H9 (cell line): ENCODE data around the gene ECI2. TPM values are rescaled to one million over a fixed set of nuclear protein-coding genes. Genes with fewer than 3 reads are reported as not detected.

Source experiments
- DNase-seq: peaks from one replicate; pipeline ENCODE4 v3.0.0-alpha.2; 2017
- H2AFZ ChIP-seq: one replicate; pipeline ENCODE4 v1.6.1; 2013; ENCODE audit warnings: mild to moderate bottlenecking, low read length, control low read depth, moderate library complexity
- H2AK5ac ChIP-seq: 2 replicates; pipeline ENCODE4 v1.6.1; 2013; ENCODE audit warnings: low read length, control low read depth, mixed read lengths; ENCODE audit not compliant: insufficient read length
- H2BK120ac ChIP-seq: one replicate; pipeline ENCODE4 v1.6.1; 2013; ENCODE audit warnings: low read depth, mild to moderate bottlenecking, low read length, control low read depth, inconsistent platforms; ENCODE audit not compliant: poor library complexity, severe bottlenecking
- H2BK12ac ChIP-seq: 2 replicates; pipeline ENCODE4 v1.6.1; 2013; ENCODE audit warnings: low read length, control low read depth, mixed read lengths, low read depth; ENCODE audit not compliant: insufficient read length
- H2BK15ac ChIP-seq: 2 replicates; pipeline ENCODE4 v1.6.1; 2013; ENCODE audit warnings: low read depth, low read length, control low read depth
- H2BK20ac ChIP-seq: one replicate; pipeline ENCODE4 v1.6.1; 2013; ENCODE audit warnings: low read depth, mild to moderate bottlenecking, low read length, control low read depth, inconsistent platforms; ENCODE audit not compliant: poor library complexity, severe bottlenecking
- H2BK5ac ChIP-seq: 2 replicates; pipeline ENCODE4 v1.6.1; 2013; ENCODE audit warnings: low read length, control low read depth, mixed read lengths; ENCODE audit not compliant: insufficient read length
- H3K14ac ChIP-seq: 2 replicates; pipeline ENCODE4 v1.6.1; 2013; ENCODE audit warnings: low read length, control low read depth; ENCODE audit not compliant: insufficient read depth
- H3K18ac ChIP-seq: 2 replicates; pipeline ENCODE4 v1.6.1; 2013; ENCODE audit warnings: low read depth, mild to moderate bottlenecking, mixed read lengths, low read length, control low read depth; ENCODE audit not compliant: insufficient read length
- H3K23ac ChIP-seq: 2 replicates; pipeline ENCODE4 v1.6.1; 2013; ENCODE audit warnings: low read length, control low read depth, mixed read lengths, low read depth; ENCODE audit not compliant: insufficient read length
- H3K23me2 ChIP-seq: 2 replicates; pipeline ENCODE4 v1.6.1; 2013; ENCODE audit warnings: low read depth, mild to moderate bottlenecking, mixed read lengths, low read length, control low read depth; ENCODE audit not compliant: insufficient read length, poor library complexity, severe bottlenecking
- H3K27ac ChIP-seq: 2 replicates; pipeline ENCODE4 v1.5.1; 2013; ENCODE audit warnings: low read length, control low read depth, mixed read lengths, low read depth; ENCODE audit not compliant: insufficient read length
- H3K27me3 ChIP-seq: 2 replicates; pipeline ENCODE4 v1.6.1; 2013; ENCODE audit warnings: low read length, control low read depth, inconsistent platforms; ENCODE audit not compliant: insufficient read depth
- H3K4ac ChIP-seq: 2 replicates; pipeline ENCODE4 v1.6.1; 2013; ENCODE audit warnings: low read depth, mild to moderate bottlenecking, control low read depth, inconsistent platforms, low read length, moderate library complexity
- H3K4me1 ChIP-seq: 2 replicates; pipeline ENCODE4 v1.6.1; 2013; ENCODE audit warnings: low read length, control low read depth, inconsistent platforms; ENCODE audit not compliant: insufficient read depth
- H3K4me2 ChIP-seq: 2 replicates; pipeline ENCODE4 v1.6.1; 2013; ENCODE audit warnings: low read length, control low read depth, mixed read lengths; ENCODE audit not compliant: insufficient read length, insufficient read depth
- H3K56ac ChIP-seq: 2 replicates; pipeline ENCODE4 v1.6.1; 2013; ENCODE audit warnings: low read depth, mild to moderate bottlenecking, mixed read lengths, low read length, control low read depth; ENCODE audit not compliant: insufficient read length
- H3K79me1 ChIP-seq: 2 replicates; pipeline ENCODE4 v1.6.1; 2013; ENCODE audit warnings: low read depth, mild to moderate bottlenecking, moderate library complexity, low read length, control low read depth, inconsistent platforms; ENCODE audit not compliant: insufficient read depth, poor library complexity, severe bottlenecking
- H3K79me2 ChIP-seq: 2 replicates; pipeline ENCODE4 v1.6.1; 2013; ENCODE audit warnings: low read length, control low read depth, inconsistent platforms; ENCODE audit not compliant: insufficient read depth
- H3K9ac ChIP-seq: 2 replicates; pipeline ENCODE4 v1.6.1; 2013; ENCODE audit warnings: low read length, control low read depth, mixed read lengths; ENCODE audit not compliant: insufficient read length; ENCODE audit errors: extremely low read depth
- H3K9me3 ChIP-seq: one replicate; pipeline ENCODE4 v1.6.1; 2013; ENCODE audit warnings: low read depth, low read length, inconsistent platforms; ENCODE audit not compliant: control insufficient read depth
- H3T11ph ChIP-seq: one replicate; pipeline ENCODE4 v1.6.1; 2013; ENCODE audit warnings: mild to moderate bottlenecking, low read length, control low read depth, inconsistent platforms
- H4K20me1 ChIP-seq: one replicate; pipeline ENCODE4 v1.6.1; 2013; ENCODE audit not compliant: control insufficient read depth, insufficient read length, insufficient read depth
- H4K5ac ChIP-seq: 2 replicates; pipeline ENCODE4 v1.6.1; 2013; ENCODE audit warnings: low read depth, mild to moderate bottlenecking, mixed read lengths, low read length, control low read depth; ENCODE audit not compliant: insufficient read length
- H4K8ac ChIP-seq: replicated peaks from 2 replicates; pipeline ENCODE4 v1.6.1; 2013; ENCODE audit warnings: low read length, control low read depth, mixed read lengths, low read depth; ENCODE audit not compliant: insufficient read length
- H4K91ac ChIP-seq: 2 replicates; pipeline ENCODE4 v1.6.1; 2013; ENCODE audit warnings: low read depth, mild to moderate bottlenecking, moderate library complexity, mixed read lengths, low read length, control low read depth; ENCODE audit not compliant: insufficient read length
- H3K27ac Mint-ChIP-seq, 3 experiments: 2 replicates in 2 of 3; 3 replicates in 1 of 3; pipeline ENCODE4 v1.8.0; 2020 to 2021; ENCODE audit warnings: mixed read lengths in 3 of 3, mild to moderate bottlenecking in 1 of 3, moderate library complexity in 1 of 3
- H3K27me3 Mint-ChIP-seq: 2 replicates; pipeline ENCODE4 v1.8.0; 2021; ENCODE audit warnings: low read depth, mild to moderate bottlenecking, moderate library complexity, mixed read lengths
- H3K36me3 Mint-ChIP-seq, 3 experiments: 2 replicates in 2 of 3; 3 replicates in 1 of 3; pipeline ENCODE4 v1.8.0; 2020 to 2021; ENCODE audit warnings: low read depth in 3 of 3, mixed read lengths in 3 of 3; ENCODE audit not compliant: insufficient read depth in 1 of 3
- H3K4me1 Mint-ChIP-seq, 2 experiments: 2 replicates each; pipeline ENCODE4 v1.8.0; 2020; ENCODE audit warnings: mixed read lengths in 2 of 2
- H3K4me3 Mint-ChIP-seq, 2 experiments: 2 replicates in 1 of 2; 3 replicates in 1 of 2; pipeline ENCODE4 v1.8.0; 2020 to 2021; ENCODE audit warnings: mild to moderate bottlenecking in 2 of 2, mixed read lengths in 2 of 2, moderate library complexity in 1 of 2
- H3K9me3 Mint-ChIP-seq, 2 experiments: 2 replicates in 1 of 2; 3 replicates in 1 of 2; pipeline ENCODE4 v1.8.0; 2020; ENCODE audit warnings: mild to moderate bottlenecking in 2 of 2, mixed read lengths in 2 of 2, moderate library complexity in 1 of 2
- CTCF ChIP-seq: fragments of 200-600 bp; sonication (generic); conservative IDR thresholded peaks from 3 replicates; pipeline ENCODE4 v1.8.0; 2021; ENCODE audit warnings: antibody characterized with exemption, mild to moderate bottlenecking
- WGBS: extraction: QIAGEN DNeasy Blood & Tissue Kit; methylation state at CpG from one replicate; pipeline ENCODE4 v1.1.7; 2013; ENCODE audit warnings: missing lambda C conversion rate, low lambda C conversion rate, mixed read lengths; ENCODE audit not compliant: insufficient read length; ENCODE audit errors: extremely low coverage; 5-methylcytosine and 5-hydroxymethylcytosine counted together
- total RNA-seq: library from RNA; stranded (reverse); gene quantifications from 2 replicates; pipeline ENCODE4 v1.2.1, GENCODE V29; 2021

Gene ECI2
- total RNA-seq, 1 experiment from 2014 or later = 67.5 TPM

- Histone ChIP-seq H4K8ac (no peak overlapping the region), H3K23ac (no peak overlapping the region), H3K27me3 (no peaks in the 10 kb centered on the region), H3K9me3 (no peaks in the 10 kb centered on the region), H3K27ac (no peak overlapping the region), H2BK12ac (no peak overlapping the region), H3K56ac (no peak overlapping the region), H2BK5ac (no peak overlapping the region), H3K4me1 (no peaks in the 10 kb centered on the region), H3K9ac (no peak overlapping the region), H3K79me2 (no peaks in the 10 kb centered on the region), H2AFZ (no peak overlapping the region), H3K18ac (no peak overlapping the region), H4K5ac (no peak overlapping the region), H2BK120ac (no peak overlapping the region), H2BK20ac (no peak overlapping the region), H3K4me2 (no peak overlapping the region), H2AK5ac (no peak overlapping the region), H4K91ac (no peak overlapping the region), H3K23me2 (no peaks in the 10 kb centered on the region), H3K4ac (no peak overlapping the region), H3K14ac (no peak overlapping the region), H3T11ph (no peak overlapping the region), H4K20me1 (no peaks in the 10 kb centered on the region), H3K79me1 (no peaks in the 10 kb centered on the region), H2BK15ac (no peak overlapping the region)
- no peak for TF ChIP-seq CTCF
- Mint-ChIP-seq H3K27ac (no peak overlapping the region), H3K36me3 (no peaks in the 10 kb centered on the region), H3K9me3 (no peaks in the 10 kb centered on the region), H3K4me1 (peaks cover 0 to 4% of the 10 kb centered on the region in 2 experiments; a peak in 2 of 4 replicates), H3K27me3 (peaks cover 9% of the 10 kb centered on the region), H3K4me3 (no peak overlapping the region)
- no peak for DNase-seq
- WGBS = no CpG with 5 or more reads among the region's 8 CpGs
Observed at GRCh38 chr6:4178737-4179333, 43.5 kb upstream of the ECI2 start.
